ENCODE results near the gene S100PBP.

S100PBP gene

DNA sequence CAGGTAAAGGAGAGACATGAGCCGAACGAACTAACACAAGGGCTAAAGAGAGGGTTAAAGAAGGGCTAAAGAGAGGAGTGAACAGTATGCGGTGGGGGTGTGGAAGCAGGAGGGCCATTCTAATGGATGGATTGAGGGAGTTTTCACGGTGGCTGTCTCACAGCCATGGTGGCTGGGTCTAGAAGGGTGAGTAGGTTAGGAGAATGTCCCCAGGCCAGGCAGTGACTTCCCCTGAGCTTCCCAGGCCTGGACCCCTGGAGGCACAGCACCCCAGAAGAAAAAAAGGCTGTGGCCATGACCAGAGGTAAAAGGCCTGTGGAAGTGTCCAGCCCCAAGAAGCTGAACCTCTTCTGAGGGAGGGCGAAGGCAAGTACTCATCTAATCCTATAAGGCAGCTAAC is 49.7 kb downstream of the S100PBP start:
- H3K9me3 ChIP-seq (ENCODE audit: insufficient read depth, low read depth, low read length): no peaks in the 10 kb centered on the region
- no peak overlapping the region for H2AFZ ChIP-seq (ENCODE audit: low read length)
- TF ChIP-seq EZH2phosphoT487 (IDR thresholded peaks at IDR 0.05; ENCODE audit: borderline replicate concordance): no peak
- TF ChIP-seq, protein P1, sequence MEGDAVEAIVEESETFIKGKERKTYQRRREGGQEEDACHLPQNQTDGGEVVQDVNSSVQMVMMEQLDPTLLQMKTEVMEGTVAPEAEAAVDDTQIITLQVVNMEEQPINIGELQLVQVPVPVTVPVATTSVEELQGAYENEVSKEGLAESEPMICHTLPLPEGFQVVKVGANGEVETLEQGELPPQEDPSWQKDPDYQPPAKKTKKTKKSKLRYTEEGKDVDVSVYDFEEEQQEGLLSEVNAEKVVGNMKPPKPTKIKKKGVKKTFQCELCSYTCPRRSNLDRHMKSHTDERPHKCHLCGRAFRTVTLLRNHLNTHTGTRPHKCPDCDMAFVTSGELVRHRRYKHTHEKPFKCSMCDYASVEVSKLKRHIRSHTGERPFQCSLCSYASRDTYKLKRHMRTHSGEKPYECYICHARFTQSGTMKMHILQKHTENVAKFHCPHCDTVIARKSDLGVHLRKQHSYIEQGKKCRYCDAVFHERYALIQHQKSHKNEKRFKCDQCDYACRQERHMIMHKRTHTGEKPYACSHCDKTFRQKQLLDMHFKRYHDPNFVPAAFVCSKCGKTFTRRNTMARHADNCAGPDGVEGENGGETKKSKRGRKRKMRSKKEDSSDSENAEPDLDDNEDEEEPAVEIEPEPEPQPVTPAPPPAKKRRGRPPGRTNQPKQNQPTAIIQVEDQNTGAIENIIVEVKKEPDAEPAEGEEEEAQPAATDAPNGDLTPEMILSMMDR (conservative IDR thresholded peaks at IDR 0.05; ENCODE audit: low read length): no peak
- peaks cover 4% of the 10 kb centered on the region for H3K4me1 ChIP-seq (ENCODE audit: insufficient read depth, low read length, poor library complexity, severe bottlenecking)
- no peaks in the 10 kb centered on the region for H4K20me1 ChIP-seq (ENCODE audit: insufficient read depth, low read length, poor library complexity, severe bottlenecking)
- no peak overlapping the region for H3K9ac ChIP-seq (ENCODE audit: low read depth, low read length, poor library complexity, severe bottlenecking)
- H3F3A ChIP-seq (ENCODE audit: low read depth): no peaks in the 10 kb centered on the region
- H3K79me2 ChIP-seq (ENCODE audit: insufficient read depth, low read length): no peaks in the 10 kb centered on the region
- no peak overlapping the region for H3K4me2 ChIP-seq (ENCODE audit: low read depth, low read length, poor library complexity, severe bottlenecking)
- no peaks in the 10 kb centered on the region for H3K9me2 ChIP-seq (replicated peaks; ENCODE audit: low read depth, low read length)
- H3K4me3 ChIP-seq (ENCODE audit: low read length, poor library complexity, severe bottlenecking): no peak overlapping the region
- H3K36me3 ChIP-seq (ENCODE audit: insufficient read depth, low read length): peaks cover 18% of the 10 kb centered on the region; the same call in 1 of the 2 replicates
- H3K27me3 ChIP-seq (ENCODE audit: insufficient read depth, low read length, poor library complexity, severe bottlenecking): no peaks in the 10 kb centered on the region

DNA sequence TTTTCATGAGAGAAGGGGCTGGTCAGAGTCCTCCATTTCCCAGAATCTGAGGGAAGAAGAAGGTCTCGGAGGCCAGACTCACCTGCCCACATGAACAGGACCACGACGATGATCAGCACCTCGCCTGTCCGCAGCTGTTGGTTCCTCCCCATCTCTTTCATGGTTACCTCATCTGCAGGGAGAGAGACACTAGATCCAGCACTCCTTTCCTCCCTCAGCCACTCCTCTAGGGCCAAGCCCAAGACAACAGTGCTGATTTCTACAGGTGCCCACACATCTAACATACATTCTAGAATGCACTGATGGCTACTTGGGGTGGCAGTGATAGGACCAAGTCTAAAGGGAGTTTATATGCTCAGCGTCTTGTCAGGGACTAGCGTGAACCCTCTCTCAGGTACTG is 50.2 kb downstream of the S100PBP start:
- H3K4me2 ChIP-seq (ENCODE audit: low read depth, low read length, poor library complexity, severe bottlenecking): no peak overlapping the region
- no peak overlapping the region for H3K9ac ChIP-seq (ENCODE audit: low read depth, low read length, poor library complexity, severe bottlenecking)
- no peaks in the 10 kb centered on the region for H3K79me2 ChIP-seq (ENCODE audit: insufficient read depth, low read length)
- peaks cover 12% of the 10 kb centered on the region; the same call in 1 of the 2 replicates for H3K36me3 ChIP-seq (ENCODE audit: insufficient read depth, low read length)
- H4K20me1 ChIP-seq (ENCODE audit: insufficient read depth, low read length, poor library complexity, severe bottlenecking): no peaks in the 10 kb centered on the region
- no peaks in the 10 kb centered on the region for H3K9me2 ChIP-seq (replicated peaks; ENCODE audit: low read depth, low read length)
- TF ChIP-seq, protein P1 (conservative IDR thresholded peaks at IDR 0.05; ENCODE audit: low read length): no peak
- no peak for TF ChIP-seq EZH2phosphoT487 (IDR thresholded peaks at IDR 0.05; ENCODE audit: borderline replicate concordance)
- H3K4me3 ChIP-seq (ENCODE audit: low read length, poor library complexity, severe bottlenecking): no peak overlapping the region
- no peaks in the 10 kb centered on the region for H3K27me3 ChIP-seq (ENCODE audit: insufficient read depth, low read length, poor library complexity, severe bottlenecking)
- no peaks in the 10 kb centered on the region for H3F3A ChIP-seq (ENCODE audit: low read depth)
- no peak overlapping the region for H2AFZ ChIP-seq (ENCODE audit: low read length)
- no peaks in the 10 kb centered on the region for H3K9me3 ChIP-seq (ENCODE audit: insufficient read depth, low read depth, low read length)
- peaks cover 8% of the 10 kb centered on the region for H3K4me1 ChIP-seq (ENCODE audit: insufficient read depth, low read length, poor library complexity, severe bottlenecking)

DNA sequence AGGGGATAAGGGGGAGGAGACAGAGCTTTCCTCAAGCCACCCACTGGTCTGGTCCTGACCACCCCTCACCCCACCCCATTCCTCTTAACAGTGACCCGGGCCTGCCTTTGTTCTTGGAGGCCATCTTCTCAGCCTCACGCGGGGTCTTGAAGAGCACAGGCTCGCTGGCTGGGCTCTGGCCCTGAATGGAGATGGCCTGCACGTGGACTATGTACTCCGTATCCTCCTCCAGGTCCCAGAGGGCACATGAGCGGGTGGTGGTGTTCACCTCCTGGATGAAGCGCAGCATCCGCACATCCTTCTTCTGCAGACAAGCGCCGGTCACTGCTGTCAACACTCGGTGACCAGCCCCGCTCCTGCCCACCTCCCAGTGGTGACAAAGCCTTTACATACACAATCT is 50.6 kb downstream of the S100PBP start:
- TF ChIP-seq EZH2phosphoT487 (IDR thresholded peaks at IDR 0.05; ENCODE audit: borderline replicate concordance): no peak
- TF ChIP-seq, protein P1 (conservative IDR thresholded peaks at IDR 0.05; ENCODE audit: low read length): no peak
- Histone ChIP-seq H3F3A (ENCODE audit: low read depth) (no peaks in the 10 kb centered on the region), H3K27me3 (ENCODE audit: insufficient read depth, low read length, poor library complexity, severe bottlenecking) (no peaks in the 10 kb centered on the region), H3K4me2 (ENCODE audit: low read depth, low read length, poor library complexity, severe bottlenecking) (no peak overlapping the region), H3K4me3 (ENCODE audit: low read length, poor library complexity, severe bottlenecking) (no peak overlapping the region), H2AFZ (ENCODE audit: low read length) (no peak overlapping the region), H3K36me3 (ENCODE audit: insufficient read depth, low read length) (peaks cover 8% of the 10 kb centered on the region; the same call in 1 of the 2 replicates), H3K79me2 (ENCODE audit: insufficient read depth, low read length) (no peaks in the 10 kb centered on the region), H3K4me1 (ENCODE audit: insufficient read depth, low read length, poor library complexity, severe bottlenecking) (peaks cover 10% of the 10 kb centered on the region), H4K20me1 (ENCODE audit: insufficient read depth, low read length, poor library complexity, severe bottlenecking) (no peaks in the 10 kb centered on the region), H3K9ac (ENCODE audit: low read depth, low read length, poor library complexity, severe bottlenecking) (no peak overlapping the region), H3K9me3 (ENCODE audit: insufficient read depth, low read depth, low read length) (no peaks in the 10 kb centered on the region), H3K9me2 (replicated peaks; ENCODE audit: low read depth, low read length) (no peaks in the 10 kb centered on the region)

Data from Loucy (cell line).